Transverse colon (tissue), 4 donors: ENCODE results near the gene TUBE1.

Experiments used
- EP300 ChIP-seq: sonication (generic); formaldehyde crosslinking; IDR thresholded peaks from one replicate; pipeline ENCODE4 v1.6.1; 2017; ENCODE audit warnings: antibody characterized with exemption, low read depth
- POLR2A ChIP-seq: fragments of 450-650 bp; IDR thresholded peaks from one replicate; pipeline ENCODE4 v1.6.1; 2016; ENCODE audit warnings: antibody characterized with exemption, mild to moderate bottlenecking, moderate library complexity
- POLR2AphosphoS5 ChIP-seq, 3 donors: sonication (generic); formaldehyde crosslinking; IDR thresholded peaks; one replicate each; pipeline ENCODE4 v1.6.1; 2016; ENCODE audit warnings: antibody characterized with exemption in 3 of 3
- TF ChIP-seq, protein P1 (sequence below), 5 experiments: fragments of 200-600 bp in 3 of 5; fragments of 450-650 bp in 2 of 5; sonication (generic) in 3 of 5; IDR thresholded peaks; 1 replicate in 2 of 5; 2 replicates in 3 of 5; pipeline ENCODE4 v1.5.1; 2016 to 2017; ENCODE audit warnings: antibody characterized with exemption in 5 of 5, inconsistent platforms in 3 of 5, mild to moderate bottlenecking in 2 of 5, moderate library complexity in 1 of 5

DNA sequence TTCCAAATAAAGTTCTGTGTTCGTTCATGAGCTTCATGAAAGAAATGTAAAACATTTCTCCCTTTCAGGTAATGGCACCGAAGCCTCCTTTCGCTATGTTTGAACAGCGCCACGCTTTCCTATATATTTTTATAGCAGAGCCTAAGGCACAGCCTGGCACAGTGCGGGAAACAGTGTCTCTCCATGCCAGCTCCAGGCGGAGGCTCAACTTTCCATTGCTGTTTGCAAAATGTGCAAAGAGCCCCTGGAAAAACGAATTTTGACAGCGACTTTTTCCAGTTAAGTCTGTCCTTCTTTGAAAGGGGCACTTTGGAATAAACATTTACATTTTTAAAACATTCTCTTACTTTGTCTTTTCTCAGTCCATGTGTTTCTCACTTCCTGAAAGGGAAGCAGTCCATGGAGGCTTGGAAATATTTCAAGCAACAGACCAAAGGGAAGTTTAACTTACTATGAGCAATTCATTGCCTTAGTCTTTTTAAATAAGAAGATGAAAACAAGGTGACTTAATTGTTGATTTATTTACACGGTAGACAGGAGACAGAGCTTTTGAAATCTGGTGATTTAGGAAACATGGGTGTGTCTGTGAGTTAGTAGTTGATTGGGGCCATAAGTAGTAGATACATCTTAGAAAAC lies 32.6 kb downstream of the TUBE1 start:
- TF ChIP-seq POLR2AphosphoS5 (IDR thresholded peaks at IDR 0.05) (no peak), EP300 (no peak), POLR2A (no peak)
- TF ChIP-seq, protein P1, sequence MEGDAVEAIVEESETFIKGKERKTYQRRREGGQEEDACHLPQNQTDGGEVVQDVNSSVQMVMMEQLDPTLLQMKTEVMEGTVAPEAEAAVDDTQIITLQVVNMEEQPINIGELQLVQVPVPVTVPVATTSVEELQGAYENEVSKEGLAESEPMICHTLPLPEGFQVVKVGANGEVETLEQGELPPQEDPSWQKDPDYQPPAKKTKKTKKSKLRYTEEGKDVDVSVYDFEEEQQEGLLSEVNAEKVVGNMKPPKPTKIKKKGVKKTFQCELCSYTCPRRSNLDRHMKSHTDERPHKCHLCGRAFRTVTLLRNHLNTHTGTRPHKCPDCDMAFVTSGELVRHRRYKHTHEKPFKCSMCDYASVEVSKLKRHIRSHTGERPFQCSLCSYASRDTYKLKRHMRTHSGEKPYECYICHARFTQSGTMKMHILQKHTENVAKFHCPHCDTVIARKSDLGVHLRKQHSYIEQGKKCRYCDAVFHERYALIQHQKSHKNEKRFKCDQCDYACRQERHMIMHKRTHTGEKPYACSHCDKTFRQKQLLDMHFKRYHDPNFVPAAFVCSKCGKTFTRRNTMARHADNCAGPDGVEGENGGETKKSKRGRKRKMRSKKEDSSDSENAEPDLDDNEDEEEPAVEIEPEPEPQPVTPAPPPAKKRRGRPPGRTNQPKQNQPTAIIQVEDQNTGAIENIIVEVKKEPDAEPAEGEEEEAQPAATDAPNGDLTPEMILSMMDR (IDR thresholded peaks at IDR 0.05), result no peak
